ENCODE measurements around the gene EVC2. TPM values are rescaled to one million over a fixed set of nuclear protein-coding genes. Genes with fewer than 3 reads are reported as not detected.

Gene EVC2
- total RNA-seq, 1 experiment from 2014 or later: not detected

DNA sequence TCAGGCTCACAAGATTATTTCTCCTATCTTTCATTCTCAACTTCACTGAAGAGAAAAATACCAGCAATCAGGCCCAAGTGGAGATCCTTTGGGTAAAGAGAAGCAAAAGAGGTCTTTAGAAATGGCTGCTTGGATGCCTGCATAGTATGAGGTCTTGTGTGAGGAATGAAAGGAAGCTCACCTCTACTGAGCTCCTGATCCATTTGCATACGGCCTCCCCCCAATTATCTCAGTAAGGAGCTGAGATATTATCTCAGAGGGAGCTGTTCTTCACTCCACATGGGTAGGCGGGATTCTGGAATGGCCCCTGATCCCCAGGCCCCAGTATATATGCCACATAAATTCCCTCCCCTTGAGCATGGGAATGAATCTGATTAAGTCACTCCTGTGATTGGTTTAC lies 75.8 kb downstream of the EVC2 start:
- ATAC-seq (no peak), DNase-seq (ENCODE audit: low read depth, low spot score) (no peak)
- CTCF ChIA-PET: no interaction called here
- Histone ChIP-seq H3K4me3 (ENCODE audit: low read depth in 2 of 2, low read length in 2 of 2) (no peak overlapping the region), H3K4me1 (ENCODE audit: control insufficient read depth, insufficient read depth, low read length) (no peaks in the 10 kb centered on the region), H3K9me3 (ENCODE audit: control insufficient read depth, insufficient read depth, low read depth, low read length) (no peaks in the 10 kb centered on the region), H3K36me3 (ENCODE audit: control insufficient read depth, insufficient read depth, low read length) (no peaks in the 10 kb centered on the region), H3K27ac (ENCODE audit: low read length) (no peak overlapping the region), H3K27me3 (ENCODE audit: control insufficient read depth, insufficient read depth, low read length) (no peaks in the 10 kb centered on the region)
- POLR2A ChIA-PET: no interaction called here
- intact Hi-C loops (cut with micrococcal nuclease; ENCODE audit: unreplicated experiment): no loop called here
- BruUV-seq (replicated peaks): no TSS peak
- in situ Hi-C loops (cut with HindIII; ENCODE audit: low pct_unique_long_range_greater_than_20kb, low sequenced_read_pairs): no loop called here
- TF ChIP-seq, protein P1, sequence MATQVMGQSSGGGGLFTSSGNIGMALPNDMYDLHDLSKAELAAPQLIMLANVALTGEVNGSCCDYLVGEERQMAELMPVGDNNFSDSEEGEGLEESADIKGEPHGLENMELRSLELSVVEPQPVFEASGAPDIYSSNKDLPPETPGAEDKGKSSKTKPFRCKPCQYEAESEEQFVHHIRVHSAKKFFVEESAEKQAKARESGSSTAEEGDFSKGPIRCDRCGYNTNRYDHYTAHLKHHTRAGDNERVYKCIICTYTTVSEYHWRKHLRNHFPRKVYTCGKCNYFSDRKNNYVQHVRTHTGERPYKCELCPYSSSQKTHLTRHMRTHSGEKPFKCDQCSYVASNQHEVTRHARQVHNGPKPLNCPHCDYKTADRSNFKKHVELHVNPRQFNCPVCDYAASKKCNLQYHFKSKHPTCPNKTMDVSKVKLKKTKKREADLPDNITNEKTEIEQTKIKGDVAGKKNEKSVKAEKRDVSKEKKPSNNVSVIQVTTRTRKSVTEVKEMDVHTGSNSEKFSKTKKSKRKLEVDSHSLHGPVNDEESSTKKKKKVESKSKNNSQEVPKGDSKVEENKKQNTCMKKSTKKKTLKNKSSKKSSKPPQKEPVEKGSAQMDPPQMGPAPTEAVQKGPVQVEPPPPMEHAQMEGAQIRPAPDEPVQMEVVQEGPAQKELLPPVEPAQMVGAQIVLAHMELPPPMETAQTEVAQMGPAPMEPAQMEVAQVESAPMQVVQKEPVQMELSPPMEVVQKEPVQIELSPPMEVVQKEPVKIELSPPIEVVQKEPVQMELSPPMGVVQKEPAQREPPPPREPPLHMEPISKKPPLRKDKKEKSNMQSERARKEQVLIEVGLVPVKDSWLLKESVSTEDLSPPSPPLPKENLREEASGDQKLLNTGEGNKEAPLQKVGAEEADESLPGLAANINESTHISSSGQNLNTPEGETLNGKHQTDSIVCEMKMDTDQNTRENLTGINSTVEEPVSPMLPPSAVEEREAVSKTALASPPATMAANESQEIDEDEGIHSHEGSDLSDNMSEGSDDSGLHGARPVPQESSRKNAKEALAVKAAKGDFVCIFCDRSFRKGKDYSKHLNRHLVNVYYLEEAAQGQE (IDR thresholded peaks at IDR 0.05; ENCODE audit: insufficient read depth in 1 of 2, low read depth in 2 of 2, low read length in 1 of 2): no peak
- TF ChIP-seq TCF7L2 (IDR thresholded peaks at IDR 0.05; ENCODE audit: low read depth, low read length) (no peak), CTCF (IDR thresholded peaks at IDR 0.05) (no peak), SIN3A (IDR thresholded peaks at IDR 0.05; ENCODE audit: borderline replicate concordance, insufficient read depth, low read depth, low read length) (no peak), POLR2AphosphoS5 (IDR thresholded peaks at IDR 0.05; ENCODE audit: low read depth, low read length) (no peak)

DNA sequence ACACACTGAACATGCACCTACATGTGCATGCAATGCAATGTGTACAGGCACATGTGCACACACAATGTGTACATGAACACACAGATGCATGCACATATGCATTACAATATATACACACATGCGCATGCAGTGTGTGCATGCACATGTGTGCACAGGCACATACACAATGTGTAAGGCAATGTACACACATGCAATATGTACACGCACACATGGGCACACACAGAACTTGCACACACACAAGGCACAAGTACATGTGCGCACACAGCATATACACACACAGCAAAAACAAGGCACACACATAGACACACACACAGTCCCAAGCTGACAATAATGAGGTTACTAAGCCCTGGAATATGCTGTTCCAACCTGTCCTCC lies 76.3 kb downstream of the EVC2 start:
- intact Hi-C loops (cut with micrococcal nuclease; ENCODE audit: unreplicated experiment): no loop called here
- Histone ChIP-seq H3K36me3 (ENCODE audit: control insufficient read depth, insufficient read depth, low read length) (no peaks in the 10 kb centered on the region), H3K4me3 (ENCODE audit: low read depth in 2 of 2, low read length in 2 of 2) (no peak overlapping the region), H3K27ac (ENCODE audit: low read length) (no peak overlapping the region), H3K9me3 (ENCODE audit: control insufficient read depth, insufficient read depth, low read depth, low read length) (no peaks in the 10 kb centered on the region), H3K27me3 (ENCODE audit: control insufficient read depth, insufficient read depth, low read length) (no peaks in the 10 kb centered on the region), H3K4me1 (ENCODE audit: control insufficient read depth, insufficient read depth, low read length) (no peaks in the 10 kb centered on the region)
- in situ Hi-C loops (cut with HindIII; ENCODE audit: low pct_unique_long_range_greater_than_20kb, low sequenced_read_pairs): no loop called here
- ATAC-seq (no peak), DNase-seq (ENCODE audit: low read depth, low spot score) (no peak)
- ChIA-PET POLR2A (no interaction called here), CTCF (no interaction called here)
- TF ChIP-seq POLR2AphosphoS5 (IDR thresholded peaks at IDR 0.05; ENCODE audit: low read depth, low read length) (no peak), SIN3A (IDR thresholded peaks at IDR 0.05; ENCODE audit: borderline replicate concordance, insufficient read depth, low read depth, low read length) (no peak), TCF7L2 (IDR thresholded peaks at IDR 0.05; ENCODE audit: low read depth, low read length) (no peak), CTCF (IDR thresholded peaks at IDR 0.05) (no peak)
- TF ChIP-seq, protein P1 (IDR thresholded peaks at IDR 0.05; ENCODE audit: insufficient read depth in 1 of 2, low read depth in 2 of 2, low read length in 1 of 2): no peak
- BruUV-seq (replicated peaks): no TSS peak
